SH-SY5Y (cell line): ENCODE data around the gene MPEG1.

Source experiments
- GATA2 ChIP-seq: IDR thresholded peaks from 2 replicates; pipeline ENCODE4 v1.6.1; 2011; ENCODE audit warnings: mild to moderate bottlenecking, low read depth, low read length
- GATA3 ChIP-seq: IDR thresholded peaks from 2 replicates; pipeline ENCODE4 v1.6.1; 2011; ENCODE audit warnings: low read depth, mild to moderate bottlenecking, low read length, moderate library complexity

- TF ChIP-seq GATA3 (no peak), GATA2 (no peak)
These were observed 27.9 kb downstream of the MPEG1 start for GRCh38 chr11:59184691-59185339.
